Keratinocyte (primary cell): Measurements from ENCODE around the gene KRTAP5-4. TPM values are rescaled to one million over a fixed set of nuclear protein-coding genes. Genes with fewer than 3 reads are reported as not detected.
"Not testable (repeated sequence)": the region's sequence is repeated elsewhere in the genome, so short reads cannot be mapped to it uniquely, and the experiment has no call there.

Experiments
- DNase-seq: peaks from one replicate; pipeline ENCODE4 v3.0.0-alpha.2; 2011; ENCODE audit warnings: low read depth, missing footprints, low spot score
- FAIRE-seq: peaks from 2 replicates; lab custom pipeline; 2011; peaks lifted over from hg19 to GRCh38; lab: Jason Lieb, UNC
- H2AFZ ChIP-seq: 2 replicates; pipeline ENCODE4 v1.6.0; 2012; ENCODE audit warnings: low read length, control low read depth, inconsistent platforms; ENCODE audit not compliant: control insufficient read depth
- H3K27ac ChIP-seq: 2 replicates; pipeline ENCODE4 v1.5.1; 2011; ENCODE audit warnings: low read length; ENCODE audit not compliant: control insufficient read depth, insufficient read depth
- H3K27me3 ChIP-seq: 3 replicates; pipeline ENCODE4 v1.6.0; 2011; ENCODE audit warnings: low read length; ENCODE audit not compliant: control insufficient read depth, insufficient read depth; ENCODE audit errors: extremely low read depth
- H3K36me3 ChIP-seq, 2 experiments: 2 replicates in 1 of 2; 3 replicates in 1 of 2; pipeline ENCODE4 v1.5.1; 2011; ENCODE audit warnings: low read length in 2 of 2, mild to moderate bottlenecking in 1 of 2; ENCODE audit not compliant: control insufficient read depth in 2 of 2, insufficient read depth in 2 of 2; ENCODE audit errors: extremely low read depth in 1 of 2
- H3K4me1 ChIP-seq: 3 replicates; pipeline ENCODE4 v1.5.1; 2011; ENCODE audit warnings: low read length; ENCODE audit not compliant: control insufficient read depth, insufficient read depth; ENCODE audit errors: extremely low read depth
- H3K4me2 ChIP-seq: 3 replicates; pipeline ENCODE4 v1.6.0; 2011; ENCODE audit warnings: low read depth, low read length; ENCODE audit not compliant: control insufficient read depth, insufficient read depth; ENCODE audit errors: extremely low read depth
- H3K4me3 ChIP-seq, 3 experiments: fragments of 200-600 bp in 1 of 3; sonication (generic) in 1 of 3; 2 replicates in 2 of 3; 3 replicates in 1 of 3; pipeline ENCODE4 v1.5.1; 2011 to 2016; ENCODE audit warnings: low read length in 3 of 3, mild to moderate bottlenecking in 3 of 3, control low read depth in 2 of 3, inconsistent platforms in 1 of 3, low read depth in 1 of 3, mixed read lengths in 1 of 3, mixed run types in 1 of 3, moderate library complexity in 1 of 3; ENCODE audit not compliant: control insufficient read depth in 2 of 3, insufficient read depth in 2 of 3; ENCODE audit errors: extremely low read depth in 1 of 3
- H3K79me2 ChIP-seq: 2 replicates; pipeline ENCODE4 v1.6.0; 2012; ENCODE audit warnings: low read length; ENCODE audit not compliant: control insufficient read depth, insufficient read depth
- H3K9ac ChIP-seq: 3 replicates; pipeline ENCODE4 v1.6.0; 2011; ENCODE audit warnings: low read length; ENCODE audit not compliant: control insufficient read depth, insufficient read depth; ENCODE audit errors: extremely low read depth
- H3K9me1 ChIP-seq: 3 replicates; pipeline ENCODE4 v1.6.0; 2011; ENCODE audit warnings: low read length; ENCODE audit not compliant: control insufficient read depth, insufficient read depth; ENCODE audit errors: extremely low read depth
- H3K9me3 ChIP-seq: 2 replicates; pipeline ENCODE4 v1.5.1; 2012; ENCODE audit warnings: low read depth, low read length; ENCODE audit not compliant: control insufficient read depth
- H4K20me1 ChIP-seq: 3 replicates; pipeline ENCODE4 v1.6.0; 2011; ENCODE audit warnings: low read length; ENCODE audit not compliant: control insufficient read depth, insufficient read depth; ENCODE audit errors: extremely low read depth
- CTCF ChIP-seq, 3 experiments: IDR thresholded peaks in 1 of 3; conservative IDR thresholded peaks in 1 of 3; optimal IDR thresholded peaks in 1 of 3; 2 replicates in 2 of 3; 3 replicates in 1 of 3; pipeline versions ENCODE3 to v1.5.1; 2011; ENCODE audit warnings: low read length in 3 of 3, mild to moderate bottlenecking in 3 of 3, moderate library complexity in 2 of 3, control low read depth in 1 of 3, inconsistent platforms in 1 of 3; ENCODE audit not compliant: insufficient read depth in 2 of 3; ENCODE audit errors: extremely low read depth in 1 of 3
- EZH2 ChIP-seq: IDR thresholded peaks from one replicate; pipeline ENCODE4 v1.6.1; 2012; ENCODE audit warnings: inconsistent platforms, mild to moderate bottlenecking, low read length, moderate library complexity
- dilution Hi-C: fragments of 300-500 bp; cut with MboI; formaldehyde crosslinking; loops from one replicate; pipeline ENCODE4 v1.7.0; 2020; ENCODE audit warnings: low sequenced_read_pairs; ENCODE audit not compliant: extremely low pct_ligation_motif_present
- polyA plus RNA-seq, 5 experiments: library from polyadenylated mRNA; depleted of rRNA in 3 of 5; stranded (reverse) in 3 of 5; stranded (forward) in 1 of 5; unstranded in 1 of 5; fragments of >200 nt; gene quantifications; 1 replicate in 1 of 5; 2 replicates in 3 of 5; 3 replicates in 1 of 5; pipeline versions ENCODE4 v1.2.1 to v1.2.3, GENCODE V29; 2011 to 2012; ENCODE audit warnings: missing spikeins in 2 of 5, low read depth in 1 of 5, low replicate concordance in 1 of 5

Gene KRTAP5-4
- polyA plus RNA-seq, 1 donor (not counting 4 experiments of a cell fraction or from before 2014, with no cell fraction given) = not detected

DNA sequence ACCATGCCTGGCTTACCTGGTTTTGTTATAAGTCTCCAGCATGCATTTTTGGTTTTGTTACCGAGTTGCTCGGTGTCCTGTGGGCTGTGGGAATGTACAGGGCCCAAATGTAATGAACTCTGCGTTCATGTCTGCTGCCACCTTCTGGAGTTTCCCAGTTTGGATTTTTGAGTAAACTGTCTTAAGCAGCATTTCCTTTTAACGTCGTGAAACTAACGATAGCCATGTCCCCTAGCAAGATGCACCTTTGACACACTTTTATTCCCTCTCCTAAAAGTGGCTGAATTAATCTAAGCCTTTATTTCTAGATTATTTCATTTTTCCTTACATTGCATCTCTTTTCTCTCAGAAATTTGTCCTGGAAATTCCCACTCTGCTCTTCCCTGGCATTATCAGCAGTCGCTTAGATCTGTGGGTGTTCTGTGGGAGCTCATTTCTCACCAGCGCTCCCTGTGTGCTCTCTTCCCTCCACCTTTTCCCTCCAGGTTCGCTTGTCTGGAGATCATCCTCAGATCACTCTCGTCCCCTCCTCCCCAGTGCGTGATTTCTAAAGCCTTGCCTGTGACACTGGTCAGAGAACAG lies 25.9 kb downstream of the KRTAP5-4 start:
- H3K4me3 ChIP-seq, H3K27ac ChIP-seq, H3K9ac ChIP-seq, dilution Hi-C loops, H4K20me1 ChIP-seq, FAIRE-seq, H3K4me1 ChIP-seq, H3K36me3 ChIP-seq, H3K79me2 ChIP-seq, H2AFZ ChIP-seq, H3K9me1 ChIP-seq, H3K9me3 ChIP-seq, H3K4me2 ChIP-seq, H3K27me3 ChIP-seq, DNase-seq: not testable (repeated sequence)

DNA sequence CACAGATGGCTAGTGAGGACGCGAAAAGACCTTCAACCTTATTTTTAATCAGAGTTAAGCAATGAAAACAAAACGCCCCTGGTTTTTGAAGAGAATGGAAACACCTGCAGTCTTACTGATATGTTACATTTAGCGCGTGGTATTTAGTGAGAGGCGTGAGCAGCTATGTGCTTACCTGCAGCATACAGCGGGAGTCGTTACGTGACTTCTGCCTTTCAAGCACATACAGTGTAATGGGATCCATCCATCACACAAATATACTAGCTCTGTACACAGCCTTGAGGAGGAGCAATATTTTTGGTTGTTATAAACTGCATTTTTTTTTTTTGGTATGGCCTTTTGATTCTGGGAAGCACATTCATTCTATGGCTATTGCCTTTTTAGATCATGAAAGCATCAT lies 29.3 kb downstream of the KRTAP5-4 start:
- H3K4me2 ChIP-seq = no peak overlapping the region
- H3K9ac ChIP-seq = no peak overlapping the region
- no peaks in the 10 kb centered on the region for H3K79me2 ChIP-seq
- peaks cover 5% of the 10 kb centered on the region for H3K4me1 ChIP-seq
- DNase-seq (no peak), FAIRE-seq (no peak)
- no peak overlapping the region for H3K27ac ChIP-seq
- H4K20me1 ChIP-seq = no peaks in the 10 kb centered on the region
- peaks cover 5% of the 10 kb centered on the region for H3K27me3 ChIP-seq
- no peak overlapping the region for H3K4me3 ChIP-seq
- H3K36me3 ChIP-seq = no peaks in the 10 kb centered on the region
- no peak overlapping the region for H2AFZ ChIP-seq
- H3K9me3 ChIP-seq = no peaks in the 10 kb centered on the region
- dilution Hi-C loops = no loop called here
- TF ChIP-seq CTCF (optimal IDR thresholded peaks at IDR 0.05 in 1 of 3, IDR thresholded peaks at IDR 0.05 in 1 of 3, conservative IDR thresholded peaks at IDR 0.05 in 1 of 3; ENCODE audit: extremely low read depth in 1 of 3, insufficient read depth in 2 of 3, low read length in 3 of 3) (no peak), EZH2 (no peak)
- H3K9me1 ChIP-seq = no peaks in the 10 kb centered on the region

- dilution Hi-C loops = no loop called here
These were observed 31.9 kb downstream of the KRTAP5-4 start for GRCh38 chr11:1589996-1590395.

More at GRCh38 chr11:1589996-1590395, 31.9 kb downstream of the KRTAP5-4 start:
- Histone ChIP-seq H3K27ac (no peak overlapping the region), H3K36me3 (no peaks in the 10 kb centered on the region), H3K4me3 (no peak overlapping the region), H2AFZ (no peak overlapping the region), H3K79me2 (no peaks in the 10 kb centered on the region), H3K4me2 (no peak overlapping the region), H3K9me3 (no peaks in the 10 kb centered on the region), H3K9me1 (no peaks in the 10 kb centered on the region), H3K27me3 (peaks cover 5% of the 10 kb centered on the region), H3K9ac (no peak overlapping the region), H4K20me1 (no peaks in the 10 kb centered on the region), H3K4me1 (peaks cover 5% of the 10 kb centered on the region)
- TF ChIP-seq CTCF (optimal IDR thresholded peaks at IDR 0.05 in 1 of 3, IDR thresholded peaks at IDR 0.05 in 1 of 3, conservative IDR thresholded peaks at IDR 0.05 in 1 of 3; ENCODE audit: extremely low read depth in 1 of 3, insufficient read depth in 2 of 3, low read length in 3 of 3) (no peak), EZH2 (no peak)
- FAIRE-seq (no peak), DNase-seq (no peak)
